HepG2 (cell line): ENCODE measurements around the gene LRRC17. TPM values are rescaled to one million over a fixed set of nuclear protein-coding genes. Genes with fewer than 3 reads are reported as not detected.

Experiments
- ATAC-seq: fragments of 200-7000 bp; cut with Tn5 transposase; 3 replicates; pipeline ENCODE4 v1.9.1; 2020; ENCODE audit warnings: mild to moderate bottlenecking, moderate library complexity
- BruUV-seq: library from RNA; stranded (reverse); fragments of 400-500 nt; replicated peaks from 2 replicates; lab custom pipeline; 2021; lab: Mats Ljungman, UMichigan
- CTCF ChIA-PET: fragments of 300-600 bp; formaldehyde crosslinking; extraction: SDS; loops from one replicate; lab custom pipeline; 2021; ENCODE audit warnings: low total read pairs, inconsistent platforms, low intra/inter-chr PET ratio; lab: Yijun Ruan, JAX
- POLR2A ChIA-PET: fragments of 350-600 bp; sonication (Branson Sonifier 250); formaldehyde crosslinking; loops from one replicate; lab custom pipeline; 2020; ENCODE audit warnings: antibody characterized with exemption, inconsistent platforms; lab: Yijun Ruan, JAX
- DNase-seq: peaks from one replicate; pipeline ENCODE4 v3.0.0-alpha.2; 2015; ENCODE audit warnings: low spot score
- FAIRE-seq: peaks from 3 replicates; lab custom pipeline; 2011; peaks lifted over from hg19 to GRCh38; lab: Jason Lieb, UNC
- H2AFZ ChIP-seq: one replicate; pipeline ENCODE4 v1.6.1; 2011; ENCODE audit warnings: low read length, inconsistent platforms
- H3K27ac ChIP-seq: fragments of 300-600 bp; 3 replicates; pipeline ENCODE4 v1.8.0; 2011; ENCODE audit warnings: mixed run types, mild to moderate bottlenecking, mixed read lengths, low read length, inconsistent platforms; ENCODE audit not compliant: insufficient read depth; ENCODE audit errors: extremely low read length
- H3K27me3 ChIP-seq, 2 experiments: fragments of 200-600 bp in 1 of 2; 2 replicates in 1 of 2; 3 replicates in 1 of 2; pipeline versions ENCODE4 v1.6.0 to v1.8.0; 2011; ENCODE audit warnings: low read length in 2 of 2, mild to moderate bottlenecking in 2 of 2, moderate library complexity in 2 of 2, inconsistent platforms in 1 of 2; ENCODE audit not compliant: insufficient read depth in 2 of 2, control insufficient read depth in 1 of 2
- H3K36me3 ChIP-seq, 2 experiments: fragments of 200-600 bp in 1 of 2; replicated peaks in 1 of 2; 2 replicates in 1 of 2; 3 replicates in 1 of 2; pipeline versions ENCODE4 v1.5.1 to v1.8.0; 2011; ENCODE audit warnings: low read length in 2 of 2, inconsistent platforms in 1 of 2; ENCODE audit not compliant: insufficient read depth in 2 of 2, control insufficient read depth in 1 of 2
- H3K4me1 ChIP-seq: 2 replicates; pipeline ENCODE4 v1.5.1; 2012; ENCODE audit warnings: low read length, inconsistent platforms; ENCODE audit not compliant: insufficient read depth
- H3K4me2 ChIP-seq: 2 replicates; pipeline ENCODE4 v1.6.0; 2011; ENCODE audit warnings: low read depth, low read length, inconsistent platforms
- H3K4me3 ChIP-seq, 3 experiments: fragments of 200-600 bp in 1 of 3; sonication (generic), shearing (Covaris generic) in 1 of 3; replicated peaks in 1 of 3; 2 replicates each; pipeline ENCODE4 v1.5.1; 2011 to 2016; ENCODE audit warnings: low read length in 3 of 3, inconsistent platforms in 2 of 3, low read depth in 2 of 3, mild to moderate bottlenecking in 2 of 3, control low read depth in 1 of 3, mixed read lengths in 1 of 3; ENCODE audit not compliant: insufficient read depth in 1 of 3
- H3K79me2 ChIP-seq: one replicate; pipeline ENCODE4 v1.6.1; 2011; ENCODE audit warnings: low read length, inconsistent platforms; ENCODE audit not compliant: insufficient read depth
- H3K9ac ChIP-seq: 2 replicates; pipeline ENCODE4 v1.6.0; 2011; ENCODE audit warnings: mild to moderate bottlenecking, low read depth, low read length, inconsistent platforms; ENCODE audit not compliant: insufficient read depth
- H3K9me3 ChIP-seq: 2 replicates; pipeline ENCODE4 v1.5.1; 2012; ENCODE audit warnings: mild to moderate bottlenecking, low read length
- H4K20me1 ChIP-seq: 2 replicates; pipeline ENCODE4 v1.6.0; 2011; ENCODE audit warnings: inconsistent platforms, mild to moderate bottlenecking, low read length, moderate library complexity; ENCODE audit not compliant: insufficient read depth
- ASH2L ChIP-seq: fragments of 300-600, 200-600 bp; sonication (generic); IDR thresholded peaks from 2 replicates; pipeline ENCODE4 v1.7.0; 2017; ENCODE audit warnings: low read depth, mild to moderate bottlenecking, moderate library complexity, mixed read lengths, low read length; ENCODE audit not compliant: insufficient read length
- BATF2 ChIP-seq: sonication (generic); formaldehyde crosslinking; IDR thresholded peaks from 2 replicates; pipeline ENCODE4 v1.8.0; 2022; ENCODE audit warnings: mild to moderate bottlenecking, missing genetic modification reagents, moderate library complexity
- NCOR1 ChIP-seq: fragments of 200-600 bp; sonication (generic); IDR thresholded peaks from 2 replicates; pipeline ENCODE4 v1.7.0; 2017; ENCODE audit warnings: antibody characterized with exemption, low read length, borderline replicate concordance
- NFATC3 ChIP-seq: sonication (generic); formaldehyde crosslinking; IDR thresholded peaks from 2 replicates; pipeline ENCODE4 v1.5.1; 2020; ENCODE audit warnings: mild to moderate bottlenecking, missing genetic modification reagents
- PHF8 ChIP-seq: sonication (generic); formaldehyde crosslinking; IDR thresholded peaks from 2 replicates; pipeline ENCODE4 v1.5.0; 2020; ENCODE audit warnings: missing genetic modification reagents
- PLSCR1 ChIP-seq: sonication (generic); formaldehyde crosslinking; IDR thresholded peaks from 2 replicates; pipeline ENCODE4 v1.5.0; 2020; ENCODE audit warnings: missing genetic modification reagents, mild to moderate bottlenecking, borderline replicate concordance
- ZNF207 ChIP-seq: fragments of 450-650 bp; IDR thresholded peaks from 2 replicates; pipeline ENCODE4 v1.6.1; 2016; ENCODE audit warnings: antibody characterized with exemption, borderline replicate concordance
- ZNF883 ChIP-seq: sonication (generic); formaldehyde crosslinking; IDR thresholded peaks from 2 replicates; pipeline ENCODE4 v1.5.1; 2020; ENCODE audit warnings: mild to moderate bottlenecking, missing genetic modification reagents; ENCODE audit errors: not compliant biosample characterization
- WGBS: methylation state at CpG from one replicate; pipeline ENCODE4 v1.1.6; 2017; ENCODE audit warnings: low lambda C conversion rate; 5-methylcytosine and 5-hydroxymethylcytosine counted together
- in situ Hi-C: cut with HindIII; loops from 2 replicates; pipeline ENCODE4 v1.10.0; 2017; ENCODE audit warnings: low pct_unique_long_range_greater_than_20kb; ENCODE audit not compliant: extremely low pct_ligation_motif_present
- intact Hi-C: fragments of 100-400 bp; cut with micrococcal nuclease; formaldehyde crosslinking; loops from one replicate; pipeline ENCODE4 v1.10.0; 2022; ENCODE audit not compliant: unreplicated experiment
- polyA plus RNA-seq, 8 experiments: library from polyadenylated mRNA; depleted of rRNA in 3 of 8; stranded (reverse) in 7 of 8; unstranded in 1 of 8; fragments of >200 nt; fragmentation: Illumina TruSeq in 4 of 8; extraction: Trizol in 4 of 8; gene quantifications; 2 replicates each; pipeline versions ENCODE4 v1.2.1 to v1.2.3, GENCODE V29; 2011 to 2016; ENCODE audit warnings: low read depth in 4 of 8, missing spikeins in 1 of 8, mixed read lengths in 1 of 8; ENCODE audit not compliant: insufficient read depth in 1 of 8
- total RNA-seq, 5 experiments: library from RNA; depleted of rRNA; stranded (reverse); fragments of >200 nt; fragmentation: Illumina TruSeq; extraction: Trizol; gene quantifications; 2 replicates each; pipeline ENCODE4 v1.2.3, GENCODE V29; 2016; ENCODE audit warnings: low read depth in 1 of 5

LRRC17 gene
- total and polyA plus RNA-seq, 2 of the 13 experiments (the other 11 are each of a cell fraction or from before 2014, with no cell fraction given), result 0.20 to 0.66 TPM

- CTCF ChIA-PET, result no interaction called here
- Histone ChIP-seq H3K9me3 (no peaks in the 10 kb centered on the region), H3K27me3 (no peaks in the 10 kb centered on the region; a peak in 1 of 5 replicates), H2AFZ (no peak overlapping the region), H3K27ac (no peak overlapping the region), H3K79me2 (no peaks in the 10 kb centered on the region), H3K4me1 (no peaks in the 10 kb centered on the region), H3K4me3 (no peak overlapping the region), H3K36me3 (no peaks in the 10 kb centered on the region), H3K4me2 (no peak overlapping the region), H3K9ac (no peak overlapping the region), H4K20me1 (no peaks in the 10 kb centered on the region)
- POLR2A ChIA-PET, result no interaction called here
- ATAC-seq (no peak), FAIRE-seq (no peak), DNase-seq (no peak)
- 63% methylated on average over 6 of the region's 8 CpGs for WGBS
- TF ChIP-seq ZNF883 (CRISPR knock-in tag), result no peak
- no peak for TF ChIP-seq BATF2 (CRISPR knock-in tag)
- TF ChIP-seq ASH2L, result no peak
- TF ChIP-seq PHF8 (CRISPR knock-in tag), result no peak
- no peak for TF ChIP-seq PLSCR1
- TF ChIP-seq NFATC3 (CRISPR knock-in tag), result no peak
- no peak for TF ChIP-seq NCOR1
- TF ChIP-seq ZNF207, result no peak
- BruUV-seq, result no TSS peak
- in situ Hi-C loops (no loop called here), intact Hi-C loops (no loop called here)
Measured at GRCh38 chr7:102975854-102976253, 63.1 kb downstream of the LRRC17 start.
